Activated naive CD8-positive, alpha-beta T cell treated with anti-CD3 and anti-CD28 coated beads, Interleukin-2, amount 50 U/mL, for 16 hours (primary cell): ENCODE data around the gene VWA1.
A peak's percentile ranks its signal among the peaks of the same experiment; 100 is the strongest.
"Not testable (repeated sequence)": the region's sequence is repeated elsewhere in the genome, so short reads cannot be mapped to it uniquely, and the experiment has no call there.

Source experiments
- DNase-seq: peaks from one replicate; pipeline ENCODE4 v3.0.0-alpha.2; 2020; ENCODE audit warnings: low read depth, low spot score

VWA1 gene

DNA sequence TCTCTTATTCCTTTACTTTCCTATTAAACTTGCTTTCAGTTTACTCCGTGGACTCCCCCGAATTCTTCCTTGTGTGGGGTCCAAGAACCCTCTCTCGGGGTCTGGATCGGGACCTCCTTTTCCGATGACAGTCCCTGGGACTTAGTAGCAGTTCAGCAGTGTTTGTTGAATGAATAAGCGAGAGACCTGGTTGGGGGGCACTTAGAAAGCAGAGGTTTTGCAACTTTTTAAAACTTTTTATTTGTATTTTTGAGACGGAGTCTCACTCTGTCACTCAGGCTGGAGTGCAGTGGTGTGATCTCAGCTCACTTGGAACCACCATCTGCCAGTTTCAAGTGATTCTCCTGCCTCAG lies 12.3 kb upstream of the VWA1 start:
- no peak for DNase-seq

DNA sequence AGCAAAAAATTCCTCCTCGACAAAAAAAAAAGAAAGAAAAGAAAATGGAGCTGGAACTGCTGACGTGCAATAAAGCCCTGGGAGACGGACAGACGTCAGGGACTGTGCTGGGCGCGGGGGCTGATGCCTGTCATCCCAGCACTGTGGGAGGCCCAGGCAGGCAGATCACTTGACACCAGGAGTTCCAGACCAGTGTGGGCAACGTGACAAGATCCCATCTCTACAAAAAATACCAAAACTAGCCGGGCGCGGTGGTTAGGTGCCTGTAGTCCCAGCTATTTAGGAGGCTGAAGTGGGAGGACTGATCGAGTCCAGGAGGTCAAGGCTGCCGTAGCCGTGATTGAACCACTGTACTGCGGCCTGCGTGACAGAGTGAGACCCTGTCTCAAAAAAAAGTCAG lies 10.8 kb upstream of the VWA1 start:
- no peak for DNase-seq

DNA sequence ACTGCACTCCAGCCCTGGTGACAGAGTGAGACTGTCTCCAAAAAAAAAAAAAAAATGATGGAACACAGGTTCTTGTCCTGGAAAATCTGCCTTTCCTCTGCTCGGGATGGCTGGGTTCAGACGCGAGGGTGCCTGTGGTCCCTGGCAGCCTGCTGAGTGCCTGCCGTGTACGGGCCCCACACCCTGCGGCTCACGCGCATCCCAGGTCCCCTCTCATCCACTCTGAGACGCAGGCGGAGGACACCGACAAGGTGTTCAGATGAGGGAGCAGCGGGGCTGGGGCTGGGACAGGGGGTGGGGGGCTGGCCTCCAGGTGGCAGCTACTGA lies 10.1 kb upstream of the VWA1 start:
- DNase-seq: no peak

DNA sequence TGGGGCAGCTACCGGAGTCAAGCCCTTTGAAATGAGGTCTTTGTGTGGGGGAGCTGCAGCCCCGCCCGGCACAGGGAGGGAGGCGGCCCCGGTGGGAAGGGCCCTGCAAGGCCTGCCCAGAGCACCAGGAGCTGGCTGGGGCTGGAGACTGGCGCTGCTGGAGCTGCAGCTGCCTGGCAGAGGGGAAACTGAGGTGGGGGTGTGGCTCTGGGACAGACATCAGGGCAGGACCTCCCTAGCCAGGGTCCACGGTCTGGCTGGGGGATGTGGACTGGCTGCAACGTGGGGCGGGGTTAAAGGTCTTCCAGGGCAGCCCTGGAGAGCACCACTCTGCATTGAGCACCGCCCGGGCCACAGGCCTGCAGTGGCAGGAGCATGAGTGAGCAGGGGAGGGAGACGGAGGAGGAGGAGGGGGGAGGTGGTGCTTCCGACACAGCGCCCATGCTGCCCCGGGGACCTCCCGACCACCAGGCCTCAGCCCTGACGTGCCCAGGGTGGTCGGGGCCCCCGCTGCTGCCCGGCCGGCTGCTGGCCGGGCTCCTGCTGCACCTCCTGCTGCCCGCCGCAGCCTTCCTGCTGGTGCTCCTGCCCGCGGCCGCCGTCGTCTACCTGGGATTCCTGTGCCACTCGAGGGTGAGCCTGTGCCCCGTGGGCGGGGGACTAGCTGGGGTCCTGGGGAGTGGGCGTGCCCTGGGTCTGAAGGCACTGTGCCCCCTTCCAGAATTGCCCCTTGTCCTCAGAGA lies 9.6 kb upstream of the VWA1 start:
- DNase-seq: no peak

DNA sequence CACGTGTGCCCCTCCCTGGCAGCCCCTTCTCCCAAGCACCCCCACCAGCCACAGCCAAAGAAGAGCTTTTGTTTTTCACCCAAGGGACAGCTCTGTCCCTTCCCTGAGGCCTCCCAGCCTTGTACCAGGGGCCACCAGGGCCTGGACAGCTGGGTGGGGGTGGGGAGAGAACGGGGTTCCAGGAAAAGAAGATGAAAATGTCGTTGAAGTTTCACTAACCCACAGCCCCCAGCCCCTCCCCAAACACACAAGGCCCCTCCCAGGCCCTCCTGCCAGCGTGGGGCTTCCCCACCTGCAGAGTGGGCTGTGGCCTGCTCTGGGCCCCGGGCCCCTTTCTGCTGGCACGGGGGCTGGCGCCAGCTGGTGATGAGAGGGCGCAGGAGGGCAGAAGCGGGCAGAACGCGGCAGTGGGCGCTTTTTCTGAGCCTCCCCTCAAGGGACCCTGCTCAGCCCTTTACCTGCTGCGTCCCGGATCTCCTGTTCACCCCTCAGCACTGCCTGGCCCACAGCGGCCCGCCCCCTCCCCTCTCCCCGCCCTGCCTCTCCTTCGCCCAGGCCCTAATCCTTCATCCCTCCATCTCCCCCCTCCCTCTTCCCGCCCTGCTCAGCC lies 8.9 kb upstream of the VWA1 start:
- DNase-seq: no peak

DNA sequence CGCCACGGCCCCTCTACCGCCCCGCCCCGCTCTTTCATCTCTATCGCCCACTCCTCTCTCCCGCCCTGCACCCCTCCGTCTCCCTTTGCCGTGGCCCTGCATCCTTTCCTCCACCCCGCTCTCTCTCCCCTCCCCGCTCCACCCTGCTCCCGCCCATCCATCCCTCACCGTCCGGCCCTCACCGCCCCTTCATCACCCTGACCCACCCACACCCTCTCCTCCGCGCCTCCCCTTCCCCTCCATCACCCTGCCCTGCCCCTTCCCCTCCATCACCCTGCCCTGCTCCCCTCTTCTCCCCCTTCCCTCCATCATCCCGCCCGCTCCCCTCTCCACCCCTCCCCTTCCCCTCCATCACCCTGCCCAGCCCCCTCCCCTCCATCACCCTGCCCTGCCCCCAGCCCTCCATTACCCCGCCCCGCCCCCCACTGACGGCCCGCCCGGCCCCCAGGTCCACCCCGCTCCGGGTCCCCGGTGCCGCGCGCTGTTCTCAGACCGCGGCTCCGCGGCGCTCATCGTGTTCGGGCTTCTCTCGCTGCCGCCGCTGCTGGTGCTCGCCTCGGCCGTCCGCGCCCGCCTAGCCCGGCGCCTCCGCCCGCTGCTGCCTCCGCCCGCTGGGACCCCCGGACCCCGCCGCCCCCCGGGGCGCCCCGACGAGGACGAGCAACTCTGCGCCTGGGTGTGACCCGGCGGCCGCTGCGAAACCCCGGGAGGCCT lies 8.2 kb upstream of the VWA1 start:
- DNase-seq: no peak

DNA sequence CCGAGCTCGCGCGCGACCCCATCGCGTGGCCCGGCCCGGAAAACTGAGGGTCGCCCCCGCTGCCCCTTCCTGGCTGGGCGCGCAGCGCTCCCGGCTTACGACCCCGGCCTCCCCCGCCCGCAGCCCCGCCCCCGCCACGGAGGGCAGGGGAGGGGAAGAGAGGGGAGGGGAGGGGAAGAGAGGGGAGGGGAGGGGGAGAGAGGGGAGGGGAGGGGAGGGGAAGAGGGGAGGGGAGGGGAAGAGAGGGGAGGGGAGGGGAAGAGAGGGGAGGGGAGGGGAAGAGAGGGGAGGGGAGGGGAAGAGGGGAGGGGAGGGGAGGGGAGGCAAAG lies 7.7 kb upstream of the VWA1 start:
- no peak for DNase-seq

DNA sequence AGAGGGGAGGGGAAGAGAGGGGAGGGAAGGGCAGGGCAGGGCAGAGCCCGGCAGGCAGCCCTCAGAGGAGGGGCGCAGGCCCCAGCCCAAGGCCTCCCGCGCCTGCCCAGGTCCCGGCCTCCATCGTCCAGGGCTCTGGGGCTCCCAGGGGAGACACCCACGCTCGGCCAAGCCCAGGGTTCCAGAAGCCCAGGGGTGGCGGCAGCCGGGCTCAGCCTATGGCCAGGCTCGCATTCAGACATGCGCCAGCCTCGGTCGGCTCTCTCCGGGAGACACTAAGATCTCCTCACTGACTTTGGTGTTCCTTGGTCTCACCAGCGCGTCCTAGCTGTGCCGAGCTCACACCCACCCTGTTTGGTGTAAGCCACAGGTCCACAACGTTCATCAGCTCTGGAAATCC lies 7.3 kb upstream of the VWA1 start:
- no peak for DNase-seq

DNA sequence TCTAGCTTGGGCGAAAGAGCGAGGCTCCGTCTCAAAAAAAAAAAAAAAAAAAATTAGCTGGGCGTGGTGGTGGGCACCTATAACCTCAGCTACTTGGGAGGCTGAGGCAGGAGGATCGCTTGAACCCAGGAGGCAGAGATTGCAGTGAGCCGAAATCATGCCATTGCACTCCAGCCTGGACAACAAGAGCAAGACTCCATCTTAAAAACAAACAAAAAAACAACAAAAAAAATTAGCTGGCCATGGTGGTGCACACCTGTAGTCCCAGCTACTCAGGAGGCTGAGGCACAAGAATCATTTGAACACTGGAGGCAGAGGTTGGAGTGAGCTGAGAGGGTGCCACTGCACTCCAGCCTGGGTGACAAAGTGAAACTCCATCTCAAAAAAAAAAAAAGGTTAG lies 6.5 kb upstream of the VWA1 start:
- DNase-seq: not testable (repeated sequence)

DNA sequence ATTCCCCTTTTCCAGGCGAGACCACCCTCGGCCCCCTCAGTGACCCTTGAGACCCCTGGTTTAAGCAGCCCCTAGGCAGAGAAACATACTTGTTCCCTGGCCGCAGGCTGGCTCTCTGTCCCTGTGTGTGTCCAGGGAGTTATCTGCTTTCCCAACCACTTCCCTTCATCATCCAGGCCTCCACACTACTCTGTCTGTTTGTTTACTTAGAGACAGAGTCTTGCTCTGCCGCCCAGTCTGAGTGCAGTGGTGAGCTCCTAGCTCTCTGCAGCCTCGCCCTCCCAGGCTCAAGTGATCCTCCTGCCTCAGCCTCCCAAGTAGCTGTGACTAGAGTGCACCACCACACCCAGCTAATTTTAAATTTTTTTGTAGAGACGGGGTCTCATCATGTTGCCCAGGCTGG lies 5.8 kb upstream of the VWA1 start:
- no peak for DNase-seq

DNA sequence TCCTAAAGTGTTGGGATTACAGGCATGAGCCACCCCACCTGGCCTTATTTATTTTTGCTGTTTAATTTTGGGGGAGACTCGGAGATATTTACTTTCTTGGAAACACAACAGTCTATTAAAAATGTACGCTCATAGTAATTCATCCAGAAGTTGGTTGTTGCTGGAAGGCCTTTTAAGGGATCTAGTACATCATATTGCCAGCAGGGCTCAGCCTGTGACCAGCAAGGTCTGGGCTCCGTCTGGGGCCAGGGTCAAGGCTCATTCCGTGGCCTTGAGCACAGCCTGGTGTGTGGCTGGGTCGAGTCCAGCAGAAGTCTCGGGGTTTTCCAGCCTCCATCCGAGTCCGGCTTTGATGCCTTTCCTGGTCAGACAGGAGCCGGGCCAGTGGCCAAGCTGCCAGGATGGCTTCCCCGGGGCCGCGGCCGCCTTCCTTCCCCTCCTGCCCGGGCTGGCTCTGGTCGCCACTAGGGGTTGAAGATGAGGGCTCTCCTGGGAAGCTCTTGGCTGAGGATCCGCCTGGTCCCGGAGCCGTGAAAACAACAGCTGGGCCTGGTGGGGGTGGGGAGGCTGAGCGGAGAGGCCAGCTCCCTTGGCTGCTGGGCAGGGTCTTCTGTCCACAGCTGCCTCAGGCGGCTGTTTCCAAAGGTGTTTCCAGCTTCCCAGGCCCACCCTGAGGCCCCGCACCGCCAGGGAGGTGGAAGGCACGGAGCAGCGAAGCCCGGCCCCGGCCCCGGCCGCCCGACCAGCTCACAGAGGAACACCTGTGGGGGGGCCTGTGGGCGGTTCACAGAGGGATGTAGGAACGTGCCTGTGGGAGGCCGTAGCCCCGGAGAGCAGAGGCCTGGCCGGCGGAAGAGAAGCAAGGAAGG lies 5.1 kb upstream of the VWA1 start:
- DNase-seq: no peak

DNA sequence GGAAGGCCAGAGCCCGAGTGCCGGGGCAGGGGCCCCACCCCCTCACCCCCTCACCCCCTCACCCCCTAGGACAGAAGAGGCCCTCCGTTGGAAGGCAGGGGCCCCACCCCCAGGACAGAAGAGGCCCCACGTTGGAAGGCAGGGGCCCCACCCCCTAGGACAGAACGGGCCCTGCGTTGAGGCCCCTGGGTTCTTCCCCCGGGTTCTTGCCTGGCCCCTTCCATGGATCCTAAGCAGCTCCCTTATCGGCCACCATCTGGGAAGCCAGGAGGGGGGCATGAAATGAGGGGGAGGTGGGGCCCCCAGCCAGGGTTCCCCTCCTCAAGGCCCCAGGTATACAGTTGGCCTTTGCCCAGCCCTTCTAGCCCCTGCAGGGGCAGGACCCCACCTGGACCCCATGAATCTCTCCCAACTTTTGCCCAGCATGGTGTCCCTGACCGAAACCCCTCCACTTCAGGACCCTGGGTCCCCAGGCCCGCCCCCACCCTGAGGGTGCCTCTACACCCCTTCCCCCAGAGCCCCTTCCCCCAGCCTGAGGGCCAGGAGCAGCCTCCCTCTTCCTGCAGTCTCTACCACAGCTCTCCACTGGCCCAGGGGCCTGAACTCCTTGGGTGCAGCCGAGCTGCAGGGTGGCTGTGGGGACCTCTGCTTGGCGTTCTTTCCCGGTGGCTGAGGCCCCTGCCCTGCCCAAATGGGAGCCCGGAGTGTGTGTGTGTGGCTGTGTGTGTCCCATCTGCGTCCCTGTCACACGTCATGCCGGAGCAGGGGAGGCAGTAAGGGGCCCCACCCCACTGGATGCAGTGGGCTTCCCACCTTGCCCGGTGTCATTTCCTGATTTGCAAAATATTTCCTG lies 4.3 kb upstream of the VWA1 start:
- DNase-seq: no peak

DNA sequence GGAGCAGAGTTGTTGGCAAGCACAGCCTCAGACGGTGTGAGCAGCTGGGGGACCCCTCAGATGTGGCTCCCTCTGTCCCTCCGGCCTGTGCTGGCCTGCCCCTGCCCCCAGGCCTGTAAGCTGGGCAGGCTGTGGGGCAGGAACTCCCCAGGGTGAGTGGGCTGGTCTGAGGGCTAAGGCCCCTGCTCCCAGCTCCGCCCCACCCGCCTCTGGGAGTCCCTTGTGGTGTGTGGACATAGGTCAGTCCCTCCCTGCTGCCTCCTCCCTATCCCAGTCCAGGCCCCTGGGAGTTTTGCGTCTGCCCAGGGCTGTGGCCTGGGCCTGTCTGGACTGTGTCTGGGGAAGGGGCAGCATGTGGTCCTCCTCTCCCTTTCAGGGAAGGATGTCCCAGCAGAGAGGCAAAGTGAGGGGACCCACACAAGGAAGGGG lies 3.6 kb upstream of the VWA1 start:
- no peak for DNase-seq

DNA sequence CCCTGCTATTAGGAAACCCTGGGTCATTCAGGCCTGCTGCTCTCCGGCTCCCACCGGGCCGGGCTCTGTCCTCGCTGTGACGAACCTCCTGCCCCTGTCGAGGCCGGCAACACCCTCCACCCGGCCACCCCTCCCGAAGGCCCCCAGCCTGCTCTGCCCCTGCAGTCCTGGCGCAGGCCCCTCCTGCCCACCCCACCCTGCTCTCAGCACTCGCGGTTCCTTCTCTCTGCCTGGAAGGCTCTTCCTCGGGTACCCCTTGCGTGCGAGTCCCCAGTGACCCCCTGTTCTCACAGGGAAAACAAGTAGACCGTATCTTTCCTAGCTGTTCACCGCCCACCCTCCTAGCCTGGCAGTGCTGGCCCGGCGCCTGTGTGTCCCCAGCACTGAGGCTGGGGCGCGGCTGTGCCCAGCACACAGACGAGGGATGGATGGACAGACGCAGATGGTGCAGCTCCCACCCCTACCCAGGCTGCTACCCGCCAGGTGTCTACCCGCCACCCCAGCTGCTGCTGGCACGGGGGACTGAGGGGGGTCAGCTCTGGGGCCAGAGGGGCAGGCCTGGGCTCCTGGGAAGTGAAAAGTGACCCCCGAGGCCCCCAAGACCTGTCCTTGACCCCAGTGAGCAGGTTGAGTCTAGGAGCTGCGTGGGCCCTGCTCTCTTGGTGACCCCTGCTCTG lies 3.1 kb upstream of the VWA1 start:
- no peak for DNase-seq

DNA sequence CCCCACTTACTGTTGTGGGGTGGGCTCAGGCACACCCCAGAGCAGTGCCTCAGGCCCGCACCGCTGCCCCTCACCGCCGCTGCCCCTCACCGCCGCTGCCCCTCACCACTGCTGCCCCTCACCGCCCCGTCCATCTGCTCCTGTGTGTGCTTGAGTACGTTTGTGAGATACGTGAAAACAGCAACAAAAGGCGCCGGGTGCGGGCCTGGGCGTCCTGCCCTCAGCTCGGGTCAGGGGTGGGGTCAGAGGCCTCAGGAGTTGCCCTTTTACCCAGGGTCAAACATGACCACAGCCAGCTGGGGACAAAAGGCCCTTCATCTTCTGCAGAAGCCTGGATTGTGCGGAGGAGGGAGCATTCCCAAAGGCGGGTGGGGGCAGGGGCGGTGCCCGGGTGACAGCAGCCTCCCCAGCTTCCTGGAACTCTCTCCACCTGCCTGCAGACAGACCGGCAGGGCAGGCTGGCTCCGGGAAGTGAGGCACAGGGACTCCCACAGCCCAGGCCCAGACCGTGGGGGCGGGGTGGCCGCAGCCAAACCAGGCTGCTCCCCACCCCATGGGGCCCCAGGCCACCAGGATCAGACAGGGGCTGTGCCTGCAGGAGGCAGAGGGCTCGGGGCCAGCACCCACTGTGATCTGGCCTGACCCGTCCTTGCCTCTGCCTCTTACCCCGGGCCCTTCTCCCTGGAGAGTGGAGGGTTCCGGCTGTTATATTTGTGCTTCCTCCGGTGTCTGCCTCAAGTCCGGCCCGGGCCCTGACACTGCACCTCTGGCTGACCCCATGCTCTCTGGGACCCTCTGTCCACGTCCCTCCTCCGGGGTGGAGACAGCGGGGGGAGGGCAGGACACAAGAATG lies 2.3 kb upstream of the VWA1 start:
- no peak for DNase-seq

DNA sequence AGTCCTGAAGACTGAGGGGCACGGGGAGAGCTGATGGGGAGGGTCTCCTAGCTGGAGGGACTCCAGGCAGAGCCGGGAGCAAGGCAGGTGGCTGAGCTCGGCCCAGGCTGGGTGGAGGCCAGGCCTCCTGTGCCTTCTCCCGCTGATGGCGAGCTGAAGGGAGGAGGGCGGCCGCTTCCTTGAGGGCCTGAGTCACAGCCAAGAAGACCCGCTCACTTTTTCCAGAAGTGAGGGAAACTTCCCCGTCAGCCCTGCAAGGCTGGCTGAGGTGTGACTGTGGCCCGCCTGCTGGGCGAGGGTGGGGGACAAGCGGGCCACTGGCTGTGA lies 1.7 kb upstream of the VWA1 start:
- DNase-seq: peak; percentile 44

DNA sequence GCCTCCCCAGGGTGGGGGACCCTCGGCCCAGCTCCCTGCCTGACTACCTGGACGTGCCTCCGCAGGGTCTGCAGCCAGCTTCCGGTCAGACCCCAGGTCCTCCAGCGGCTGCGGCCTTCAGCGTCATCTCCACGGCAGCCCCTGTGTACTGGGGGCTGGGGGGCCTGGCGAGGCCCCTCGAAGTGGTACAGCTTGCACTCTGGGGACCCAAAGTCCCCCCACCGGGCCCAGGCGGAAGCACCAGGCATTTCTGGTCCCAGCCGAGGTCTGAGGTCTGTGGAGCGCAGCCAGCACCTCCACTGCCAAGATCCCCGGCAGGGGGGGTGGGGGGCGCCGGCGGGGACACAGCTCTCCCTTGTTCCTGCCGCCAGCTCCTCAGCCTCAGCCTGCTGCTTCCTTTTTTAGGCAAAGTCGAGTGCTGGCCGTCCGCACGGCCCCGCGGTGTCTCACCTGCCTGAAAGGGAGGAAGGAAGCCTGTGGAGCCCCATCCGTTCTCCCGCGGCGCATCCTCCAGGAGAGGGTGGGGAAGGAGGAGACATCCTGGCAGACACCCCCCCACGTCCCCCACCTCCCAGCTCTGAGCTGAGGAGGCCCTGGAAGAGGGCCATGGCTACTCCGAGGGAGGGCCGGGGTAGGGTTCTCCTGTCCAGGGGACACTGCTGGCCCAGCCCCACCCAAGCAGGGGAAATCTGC lies 1.2 kb upstream of the VWA1 start:
- no peak for DNase-seq

DNA sequence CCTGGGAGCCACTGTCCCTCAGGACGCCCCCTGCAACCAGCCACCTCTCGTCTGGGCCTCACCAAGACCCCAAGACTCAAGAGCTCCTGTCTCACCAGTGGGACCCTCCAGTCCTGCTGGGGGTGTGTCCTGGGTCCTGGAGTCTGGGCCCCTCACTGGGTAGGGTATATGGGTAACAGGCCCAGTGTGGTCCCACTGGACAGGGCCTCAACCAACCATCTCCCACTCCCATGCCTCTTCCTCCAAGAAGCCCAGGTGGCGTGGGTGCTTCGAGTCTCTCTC lies 725 bp upstream of the VWA1 start:
- DNase-seq: no peak

DNA sequence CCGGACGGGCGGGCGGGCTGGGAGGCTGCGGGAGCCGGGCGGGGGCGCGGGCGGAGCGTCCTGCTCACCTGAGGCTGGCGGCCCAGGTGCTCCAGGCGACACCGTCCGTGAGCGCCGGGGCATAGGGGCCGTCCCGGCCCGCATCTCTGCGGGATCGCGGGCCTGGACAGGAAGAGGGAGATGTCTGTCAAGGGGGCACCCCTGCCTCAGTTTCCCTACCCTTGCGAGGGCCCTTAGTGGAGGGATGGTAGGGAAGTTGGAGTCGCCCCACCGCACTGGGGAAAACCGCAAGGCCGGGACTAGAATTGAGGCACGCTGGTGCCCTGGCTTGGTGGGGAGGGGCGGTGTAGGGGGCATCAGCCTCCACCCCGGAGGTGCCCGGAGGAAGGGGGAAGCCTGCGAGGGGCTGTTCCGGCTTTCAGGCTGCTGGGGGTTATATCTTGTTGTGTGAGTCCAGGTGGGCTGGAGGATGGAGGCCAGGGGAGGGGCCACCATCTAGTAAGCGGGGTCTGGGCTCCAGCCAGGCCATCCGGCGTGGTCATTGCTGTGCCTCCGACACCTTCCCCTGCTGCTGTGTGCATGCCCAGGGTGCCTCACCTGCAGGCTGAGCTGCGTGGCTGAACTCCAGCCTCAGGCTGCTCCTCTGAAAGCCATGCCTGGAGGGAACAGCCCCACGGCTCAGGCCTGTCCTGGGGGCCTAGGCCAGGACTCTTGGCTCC lies 580 bp downstream of the VWA1 start:
- DNase-seq: no peak
